Mucosa of descending colon (tissue), 3 donors: ENCODE measurements around the gene ADAM19. TPM values are rescaled to one million over a fixed set of nuclear protein-coding genes. Genes with fewer than 3 reads are reported as not detected.

ENCODE experiments used
- ATAC-seq: fragments of 200-7000 bp; cut with Tn5 transposase; one replicate; pipeline ENCODE4 v1.9.1; 2020; ENCODE audit warnings: mild to moderate bottlenecking, moderate library complexity
- DNase-seq, 3 donors: peaks; one replicate each; pipeline ENCODE4 v3.0.0-alpha.2; 2020
- H3K36me3 ChIP-seq: fragments of 200-600 bp; one replicate; pipeline ENCODE4 v1.8.0; 2021; ENCODE audit warnings: low read depth, mild to moderate bottlenecking
- H3K4me1 ChIP-seq: fragments of 200-600 bp; one replicate; pipeline ENCODE4 v1.8.0; 2021; ENCODE audit warnings: low read depth, mild to moderate bottlenecking
- H3K4me3 ChIP-seq: fragments of 200-600 bp; one replicate; pipeline ENCODE4 v1.8.0; 2021; ENCODE audit warnings: mild to moderate bottlenecking
- H3K9me3 ChIP-seq: fragments of 200-600 bp; one replicate; pipeline ENCODE4 v1.8.0; 2021; ENCODE audit warnings: mild to moderate bottlenecking
- intact Hi-C, 2 donors: fragments of 100-400 bp; cut with DNase I in 1 of 2; cut with micrococcal nuclease in 1 of 2; formaldehyde crosslinking; loops; one replicate each; pipeline versions ENCODE4 v1.11.0 to v1.11.1; 2022; cut with DNase I, micrococcal nuclease
- total RNA-seq, 3 donors: library from RNA; stranded (reverse); fragmentation: NEBNext Ultra II Directional in 2 of 3; extraction: Animal tissue kit (Norgen Biotek cat#: 25700) in 2 of 3; gene quantifications; one replicate each; pipeline versions ENCODE4 v1.2.1 to v1.2.4, GENCODE V29; 2021 to 2023
- TF ChIP-seq, protein P1 (sequence below): fragments of 200-600 bp; IDR thresholded peaks from one replicate; pipeline ENCODE4 v1.8.0; 2022; ENCODE audit warnings: antibody characterized with exemption, mild to moderate bottlenecking
- donor health status: DM: no; HTN: no; CAD: no; lungs with moderate emphysema.
- donor health status: DM: no; HTN: no; CAD: no.
- donor health status: DM: no; HTN: yes; CAD: no.

The ADAM19 gene
- total RNA-seq, 3 donors from 2014 or later, result 6.4 to 32.6 (median 8.9) TPM

DNA sequence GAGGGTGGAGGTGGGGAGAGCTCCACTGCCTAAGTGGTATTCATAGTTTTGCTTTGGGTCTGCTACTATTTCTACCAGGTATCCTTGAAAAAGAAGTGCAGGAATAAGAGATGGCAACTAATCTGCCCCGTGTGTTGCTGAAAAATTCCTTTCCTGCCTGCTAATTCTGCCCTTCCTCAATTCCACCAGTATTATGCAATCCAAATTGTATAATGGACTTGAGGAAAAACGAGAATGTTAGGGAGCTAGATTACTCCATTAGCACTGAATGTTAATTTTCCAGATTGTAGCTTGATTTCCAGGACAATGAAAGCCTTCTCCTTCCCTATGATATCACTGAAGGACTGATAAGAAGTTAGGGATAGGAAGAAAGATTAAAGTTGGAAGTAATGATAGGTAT, 16.9 kb downstream of the ADAM19 start:
- Histone ChIP-seq H3K4me3 (no peak overlapping the region), H3K4me1 (peaks cover 2% of the 10 kb centered on the region), H3K36me3 (no peaks in the 10 kb centered on the region), H3K9me3 (no peaks in the 10 kb centered on the region)
- DNase-seq (no peak), ATAC-seq (no peak)
- intact Hi-C loops, result no loop called here
- TF ChIP-seq, protein P1, sequence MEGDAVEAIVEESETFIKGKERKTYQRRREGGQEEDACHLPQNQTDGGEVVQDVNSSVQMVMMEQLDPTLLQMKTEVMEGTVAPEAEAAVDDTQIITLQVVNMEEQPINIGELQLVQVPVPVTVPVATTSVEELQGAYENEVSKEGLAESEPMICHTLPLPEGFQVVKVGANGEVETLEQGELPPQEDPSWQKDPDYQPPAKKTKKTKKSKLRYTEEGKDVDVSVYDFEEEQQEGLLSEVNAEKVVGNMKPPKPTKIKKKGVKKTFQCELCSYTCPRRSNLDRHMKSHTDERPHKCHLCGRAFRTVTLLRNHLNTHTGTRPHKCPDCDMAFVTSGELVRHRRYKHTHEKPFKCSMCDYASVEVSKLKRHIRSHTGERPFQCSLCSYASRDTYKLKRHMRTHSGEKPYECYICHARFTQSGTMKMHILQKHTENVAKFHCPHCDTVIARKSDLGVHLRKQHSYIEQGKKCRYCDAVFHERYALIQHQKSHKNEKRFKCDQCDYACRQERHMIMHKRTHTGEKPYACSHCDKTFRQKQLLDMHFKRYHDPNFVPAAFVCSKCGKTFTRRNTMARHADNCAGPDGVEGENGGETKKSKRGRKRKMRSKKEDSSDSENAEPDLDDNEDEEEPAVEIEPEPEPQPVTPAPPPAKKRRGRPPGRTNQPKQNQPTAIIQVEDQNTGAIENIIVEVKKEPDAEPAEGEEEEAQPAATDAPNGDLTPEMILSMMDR, result no peak

DNA sequence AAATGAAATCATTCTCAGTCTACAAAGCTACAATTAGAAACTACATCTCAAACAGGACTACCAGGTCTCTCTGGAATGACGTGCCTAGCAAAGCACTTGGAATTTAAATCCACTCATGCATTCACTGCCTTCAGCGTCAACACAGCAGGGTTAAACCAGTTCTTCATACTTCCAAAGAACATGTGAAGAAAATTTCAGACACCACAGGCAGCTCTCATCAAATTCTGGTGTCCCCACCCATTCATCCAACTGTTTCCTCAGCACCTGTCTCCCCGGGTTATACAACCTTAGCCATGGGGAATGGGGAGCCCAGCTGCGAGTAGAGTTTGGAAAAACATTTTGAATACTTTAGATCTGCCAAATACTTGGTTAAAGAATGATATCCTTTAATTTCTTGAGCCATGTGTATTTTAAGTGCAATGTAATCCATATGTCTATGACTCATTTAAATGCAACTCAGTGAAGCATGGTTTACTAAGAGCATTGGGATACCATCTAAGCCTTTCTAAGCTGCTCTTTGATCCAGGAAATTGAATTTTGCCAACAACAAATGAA, 17.5 kb downstream of the ADAM19 start:
- intact Hi-C loops, result no loop called here
- no peaks in the 10 kb centered on the region for H3K4me1 ChIP-seq

DNA sequence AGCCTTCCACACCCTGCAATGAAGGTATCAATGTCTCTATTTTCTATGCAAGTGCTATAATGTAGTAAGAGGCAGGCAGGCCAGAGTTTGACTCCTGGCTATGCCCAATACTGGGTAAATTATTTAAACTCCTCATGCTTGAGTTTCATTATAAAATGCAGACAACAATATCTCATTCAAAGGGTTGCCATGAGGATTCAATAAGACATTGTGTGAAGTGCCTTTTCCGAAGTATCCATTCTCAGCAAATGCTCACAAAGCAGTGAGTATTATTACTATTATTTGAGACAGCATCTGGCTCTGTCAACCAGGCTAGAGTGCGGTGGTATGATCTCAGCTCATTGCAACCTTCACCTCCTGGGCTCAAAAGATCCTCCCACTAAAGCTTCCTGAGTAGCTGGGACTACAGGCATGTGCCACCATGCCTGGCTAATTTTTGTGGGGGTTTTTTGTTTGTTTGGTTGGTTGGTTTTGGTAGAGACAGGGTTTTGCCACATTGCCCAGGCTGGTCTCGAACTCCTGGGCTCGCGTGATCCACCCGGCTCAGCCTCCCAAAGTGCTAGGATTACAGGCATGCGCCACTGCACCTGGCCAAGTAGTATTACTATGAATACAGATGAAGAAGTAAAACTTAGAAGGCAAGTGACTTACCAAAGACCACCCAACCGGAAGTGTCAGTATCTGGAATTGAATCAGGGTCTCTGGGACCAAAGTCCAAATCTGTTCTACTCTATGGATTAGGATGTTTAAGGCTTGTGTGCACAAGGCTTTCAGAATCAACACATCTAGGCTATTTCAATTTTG, 18.8 kb downstream of the ADAM19 start:
- no peaks in the 10 kb centered on the region for H3K4me1 ChIP-seq
- intact Hi-C loops, result no loop called here
- TF ChIP-seq, protein P1, result no peak

More for the DNA sequence above, 17.5 kb downstream of the ADAM19 start:
- ATAC-seq, result peak; percentile 27
- Histone ChIP-seq H3K36me3 (no peaks in the 10 kb centered on the region), H3K4me3 (no peak overlapping the region), H3K9me3 (no peaks in the 10 kb centered on the region)
- TF ChIP-seq, protein P1, result no peak
- no peak for DNase-seq

DNA sequence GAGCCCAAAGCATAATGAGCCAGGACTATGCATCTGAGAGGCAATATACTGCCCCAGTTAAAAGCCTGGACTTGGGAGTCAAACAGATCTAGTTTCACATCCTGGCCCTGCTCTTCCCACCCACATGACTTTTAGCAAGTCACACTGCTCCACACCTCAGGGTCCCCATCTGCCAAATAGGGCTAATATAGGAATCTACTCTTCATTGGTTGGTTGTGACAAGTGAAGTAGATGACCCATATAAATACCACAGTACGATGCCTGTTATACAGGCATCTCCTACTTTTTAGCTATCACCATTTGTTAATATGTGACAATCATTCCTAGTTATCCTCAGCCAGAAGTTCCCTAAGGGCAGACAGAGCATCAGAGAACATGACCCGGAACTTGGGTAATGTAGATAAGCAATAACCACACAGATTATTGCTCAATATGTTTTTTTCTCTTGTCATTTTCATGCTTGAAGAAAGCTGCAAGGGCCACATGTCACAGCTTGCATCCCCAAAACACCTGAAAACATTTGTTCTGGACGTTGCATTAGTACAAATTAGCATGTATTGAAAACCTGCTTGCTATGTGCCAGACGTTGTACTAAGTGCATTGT, 20.4 kb downstream of the ADAM19 start:
- no peaks in the 10 kb centered on the region for H3K4me1 ChIP-seq
- ATAC-seq (peak; percentile 22), DNase-seq (no peak)
- H3K36me3 ChIP-seq, result no peaks in the 10 kb centered on the region
- intact Hi-C loops, result no loop called here
- TF ChIP-seq, protein P1, result no peak
- no peak overlapping the region for H3K4me3 ChIP-seq
- no peaks in the 10 kb centered on the region for H3K9me3 ChIP-seq

More for the DNA sequence above, 18.8 kb downstream of the ADAM19 start:
- Histone ChIP-seq H3K9me3 (no peaks in the 10 kb centered on the region), H3K36me3 (no peaks in the 10 kb centered on the region), H3K4me3 (no peak overlapping the region)
- DNase-seq, result no peak
- ATAC-seq, result no peak

DNA sequence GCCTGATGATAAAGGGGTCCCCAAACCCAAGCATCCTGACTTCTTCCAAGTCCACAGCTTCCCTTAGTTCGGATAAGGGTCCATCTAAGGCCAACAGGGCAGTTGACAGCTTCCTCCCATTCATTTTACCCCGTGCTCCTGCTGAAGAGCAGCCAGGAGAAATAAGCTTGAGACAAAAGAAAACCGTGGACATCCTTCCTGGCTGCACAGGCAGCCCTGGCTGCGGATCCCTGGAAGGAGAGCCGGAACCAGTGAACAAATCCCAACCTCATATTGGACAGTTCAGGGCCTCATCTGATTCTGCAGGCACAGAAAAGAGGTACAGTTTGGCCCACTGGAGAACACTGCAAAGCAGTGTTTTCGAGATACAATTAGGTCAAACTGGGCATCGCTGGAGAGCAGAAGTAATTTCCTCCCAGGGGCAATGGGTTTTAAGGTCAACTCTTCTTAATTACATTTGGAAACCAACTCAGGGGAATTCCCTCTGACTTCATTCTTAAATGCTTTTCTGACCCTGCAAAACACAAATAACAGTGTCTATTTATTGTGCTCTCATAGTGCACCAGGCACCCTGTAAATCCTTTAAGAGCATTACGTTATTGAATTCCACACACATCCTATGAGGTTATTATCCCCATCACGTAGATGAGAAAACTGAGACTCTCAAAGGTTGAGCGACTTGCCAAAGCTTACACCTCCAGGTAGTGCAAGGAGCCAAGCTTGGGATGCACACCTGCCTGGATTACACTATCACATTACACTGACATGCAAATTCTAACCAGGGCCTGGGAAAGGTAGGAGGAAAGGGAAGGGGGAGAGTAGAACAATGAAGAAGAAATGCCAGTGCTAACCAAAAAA, 21.2 kb downstream of the ADAM19 start:
- no peak overlapping the region for H3K4me3 ChIP-seq
- intact Hi-C loops, result no loop called here
- H3K36me3 ChIP-seq, result no peaks in the 10 kb centered on the region
- H3K4me1 ChIP-seq, result peaks cover 2% of the 10 kb centered on the region
- ATAC-seq (no peak), DNase-seq (no peak)
- TF ChIP-seq, protein P1, result no peak
- H3K9me3 ChIP-seq, result no peaks in the 10 kb centered on the region
